SK-MEL-5 (cell line): ENCODE measurements around the gene SENP2. TPM values are rescaled to one million over a fixed set of nuclear protein-coding genes. Genes with fewer than 3 reads are reported as not detected.
"Not testable (repeated sequence)": the region's sequence is repeated elsewhere in the genome, so short reads cannot be mapped to it uniquely, and the experiment has no call there.

Experiments
- DNase-seq: peaks from one replicate; pipeline ENCODE4 v3.0.0-alpha.2; 2016; ENCODE audit warnings: low read depth, low spot score
- in situ Hi-C: cut with HindIII; loops from 2 replicates; pipeline ENCODE4 v1.10.0; 2016; ENCODE audit warnings: low sequenced_read_pairs, high pct_unique_total_duplicates, low pct_unique_long_range_greater_than_20kb
- polyA plus RNA-seq, 2 experiments: library from polyadenylated mRNA; depleted of rRNA; stranded (reverse); fragments of >200 nt; gene quantifications; 2 replicates each; pipeline ENCODE4 v1.2.3, GENCODE V29; 2015
- total RNA-seq: library from RNA; depleted of rRNA; stranded (reverse); fragments of >200 nt; shearing (Covaris generic); gene quantifications from 2 replicates; pipeline ENCODE4 v1.2.3, GENCODE V29; 2014; rRNA removed

The SENP2 gene
- 36.2 and 37.5 TPM in 2 replicates for total RNA-seq
- 28.0 and 40.3 TPM in 2 replicates for polyA plus RNA-seq (2015; cell fraction: cytosol; rRNA removed)
- polyA plus RNA-seq (2015; cell fraction: nucleus; rRNA removed) = 30.3 and 31.7 TPM in 2 replicates

DNA sequence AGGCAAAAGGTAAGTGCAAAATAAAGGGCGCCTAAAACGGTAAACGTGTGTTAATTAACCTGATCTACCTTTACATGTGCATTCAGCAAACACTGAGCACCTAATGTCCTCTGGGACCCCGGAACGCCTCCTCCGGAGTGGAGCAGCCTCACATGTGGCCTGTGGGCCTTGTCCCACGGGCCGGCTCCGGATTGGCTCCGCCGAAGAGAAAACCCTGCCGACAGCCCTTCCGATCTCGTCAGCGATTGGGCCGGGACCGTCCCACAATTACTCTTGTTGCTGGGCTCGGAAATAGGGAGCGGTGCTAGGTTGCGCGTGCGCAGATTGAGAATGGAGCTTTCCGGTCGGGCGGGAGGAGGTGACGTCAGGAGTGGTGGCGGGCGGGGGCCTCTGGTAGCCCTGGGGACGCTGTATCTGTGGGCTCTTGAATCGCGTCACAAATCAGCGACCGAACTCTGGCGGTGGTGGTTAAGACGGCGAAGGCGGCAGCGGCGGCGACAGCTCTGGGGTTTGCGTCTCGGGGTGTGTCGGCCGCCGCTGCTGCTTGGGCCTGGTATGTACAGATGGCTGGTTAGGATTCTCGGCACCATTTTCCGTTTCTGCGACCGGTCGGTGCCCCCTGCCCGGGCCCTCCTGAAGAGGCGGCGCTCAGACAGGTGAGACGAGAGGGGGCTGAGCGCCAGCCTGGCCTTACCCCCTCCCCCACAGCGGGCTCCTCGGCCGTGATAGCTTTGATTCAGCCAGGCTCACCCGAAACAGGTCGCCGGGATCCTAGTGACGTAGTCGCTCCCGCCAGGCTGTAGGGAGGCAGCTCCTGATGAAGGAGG lies at the start of gene SENP2:
Gene SENP2, plus strand, starts transcription at position 437 of the 827 bp plus-strand sequence. Its CDS starts 119 bp downstream, at position 556.
- in situ Hi-C loops = no loop called here
- peak; percentile 100 for DNase-seq

GRCh38 chr3:185537369-185537970 lies 48.6 kb upstream of the SENP2 start:
- in situ Hi-C loops = no loop called here

DNA sequence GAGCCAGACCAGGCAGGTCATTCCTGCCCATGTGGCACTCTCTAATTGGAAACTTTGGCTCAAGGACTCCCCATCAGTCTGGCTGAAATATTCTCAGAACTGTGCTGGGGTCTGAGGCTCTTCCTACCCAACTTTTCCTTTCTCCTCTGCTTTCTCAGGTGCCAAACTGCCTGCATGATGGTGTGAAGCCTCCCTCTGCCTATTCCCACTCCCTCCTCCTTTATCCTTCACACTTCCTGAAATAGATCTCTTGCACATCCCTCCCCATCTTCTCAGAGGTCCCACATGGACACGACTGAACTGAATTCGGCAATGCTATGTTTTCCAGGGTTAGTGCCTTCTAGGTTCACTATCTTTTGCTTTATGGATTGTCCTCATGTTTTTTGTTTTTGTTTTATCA lies 46.2 kb upstream of the SENP2 start:
- in situ Hi-C loops = no loop called here

More at GRCh38 chr3:185537369-185537970, 48.6 kb upstream of the SENP2 start:
- peak; percentile 30 for DNase-seq

GRCh38 chr3:185540695-185541094 lies 45.4 kb upstream of the SENP2 start:
- in situ Hi-C loops = no loop called here
- DNase-seq = no peak

More for the DNA sequence above, 46.2 kb upstream of the SENP2 start:
- no peak for DNase-seq

GRCh38 chr3:185549122-185549521 lies 37.0 kb upstream of the SENP2 start:
- DNase-seq = no peak
- in situ Hi-C loops = no loop called here

DNA sequence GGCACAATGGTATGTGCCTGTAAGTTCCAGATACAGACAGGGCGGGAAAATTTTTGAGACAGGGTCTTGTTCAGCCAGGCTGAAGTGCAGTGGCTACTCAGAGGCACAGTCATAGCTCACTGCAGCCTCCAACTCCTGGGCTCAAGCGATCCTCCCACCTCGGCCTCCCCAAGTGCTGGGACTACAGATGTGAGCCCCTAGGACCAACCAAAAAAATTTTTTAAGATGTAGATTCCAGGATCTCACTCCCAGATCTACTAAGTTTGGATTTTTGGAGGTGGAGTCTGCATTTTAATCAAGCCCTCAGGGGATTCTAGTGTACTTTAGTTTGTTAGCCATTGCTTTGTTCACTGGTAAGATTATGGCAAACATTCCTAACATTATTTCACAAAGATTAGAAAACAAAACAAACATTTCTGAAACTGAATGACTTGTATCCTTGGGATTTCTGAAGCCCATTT lies 36.4 kb upstream of the SENP2 start:
- in situ Hi-C loops = no loop called here
- no peak for DNase-seq

- peak; percentile 17 for DNase-seq
- in situ Hi-C loops = no loop called here
Measured at GRCh38 chr3:185552358-185552877, 33.7 kb upstream of the SENP2 start, which contains the start of gene LIPH. TSS of gene LIPH (minus strand) at chr3:185552588. CDS start at chr3:185552471, 117 bp downstream.

GRCh38 chr3:185555101-185555501 lies 31.0 kb upstream of the SENP2 start:
- in situ Hi-C loops = no loop called here
- no peak for DNase-seq

DNA sequence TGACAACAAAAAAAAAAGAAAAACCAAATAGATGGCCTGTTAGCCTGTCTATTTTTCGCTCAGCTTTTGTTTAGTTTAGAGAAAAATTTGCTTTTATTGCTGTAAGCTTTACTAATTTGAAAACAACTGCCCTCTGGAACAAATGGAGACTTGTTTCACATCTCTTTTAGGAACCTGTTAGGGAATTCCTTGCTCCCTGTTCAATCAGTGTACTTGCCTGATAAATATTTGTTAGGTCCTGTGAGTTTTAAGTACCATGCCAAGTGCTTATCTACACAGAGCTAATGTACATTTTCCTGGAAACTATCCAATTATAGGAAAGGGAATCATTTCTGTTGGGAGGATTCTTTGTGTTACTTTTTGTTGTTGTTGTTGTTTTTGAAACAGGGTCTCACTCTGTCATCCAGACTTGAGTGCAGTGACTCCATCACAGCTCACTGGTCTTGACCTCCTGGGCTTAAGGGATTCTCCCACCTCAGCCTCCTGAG lies 30.2 kb upstream of the SENP2 start:
- in situ Hi-C loops = no loop called here
- DNase-seq = no peak

DNA sequence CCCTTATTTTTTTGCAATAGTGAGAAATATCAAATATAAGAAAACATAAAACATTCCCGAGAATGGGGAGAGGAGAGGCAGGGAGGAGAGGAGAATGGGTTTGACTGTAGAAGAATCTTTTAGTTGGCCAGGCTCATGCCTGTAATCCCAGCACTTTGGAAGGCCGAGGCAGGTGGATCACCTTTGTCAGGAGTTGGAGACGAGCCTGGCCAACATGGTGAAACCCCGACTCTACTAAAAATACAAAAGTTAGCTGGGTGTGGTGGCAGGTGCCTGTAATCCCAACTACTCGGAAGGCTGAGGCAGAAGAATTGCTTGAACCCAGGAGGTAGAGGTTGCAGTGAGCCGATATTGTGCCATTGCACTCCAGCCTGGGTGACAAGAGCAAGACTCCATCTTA lies 29.5 kb upstream of the SENP2 start:
- in situ Hi-C loops = not testable (repeated sequence)

DNA sequence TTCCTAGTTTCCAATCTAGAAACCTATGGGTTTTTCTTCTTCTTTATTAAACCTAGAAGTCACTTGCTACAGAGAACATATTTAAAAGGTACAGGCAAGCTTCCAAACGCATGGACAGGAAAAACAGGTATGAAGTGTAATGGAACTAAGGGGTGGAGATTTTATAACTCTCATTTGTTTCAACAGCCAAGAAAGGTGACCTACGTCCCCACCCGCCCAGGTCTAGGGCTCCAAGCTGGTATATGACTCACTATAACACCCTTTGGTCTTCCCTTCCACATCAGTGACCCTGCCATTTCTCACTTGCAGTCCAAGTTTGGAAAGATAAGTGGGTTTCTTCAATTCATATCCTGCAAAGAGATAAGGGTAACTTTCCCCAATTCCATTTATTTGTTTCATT lies 27.7 kb upstream of the SENP2 start:
- in situ Hi-C loops = no loop called here

More for the DNA sequence above, 29.5 kb upstream of the SENP2 start:
- DNase-seq = not testable (repeated sequence)

DNA sequence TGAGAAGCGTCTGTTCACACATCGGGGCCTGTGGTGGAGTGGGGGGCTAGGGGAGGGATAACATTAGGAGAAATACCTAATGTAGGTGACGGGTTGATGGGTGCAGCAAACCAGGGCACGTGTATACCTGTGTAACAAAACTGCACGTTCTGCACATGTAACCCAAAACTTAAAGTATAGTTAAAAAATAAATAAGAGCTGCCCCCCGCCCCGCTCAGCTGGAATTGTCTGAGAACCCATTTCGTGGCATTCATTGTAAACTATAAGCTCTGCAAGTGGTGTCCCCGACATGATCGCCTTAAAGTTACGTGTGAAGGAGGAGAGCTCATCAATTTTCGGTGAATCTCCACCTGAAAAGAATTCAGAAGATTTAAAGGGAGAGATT lies 26.4 kb upstream of the SENP2 start:
- in situ Hi-C loops = no loop called here
- no peak for DNase-seq

More for the DNA sequence above, 27.7 kb upstream of the SENP2 start:
- DNase-seq = no peak

- DNase-seq = no peak
- in situ Hi-C loops = no loop called here
Measured at GRCh38 chr3:185560676-185561075, 25.4 kb upstream of the SENP2 start.

- in situ Hi-C loops = no loop called here
Measured at GRCh38 chr3:185561374-185561943, 24.6 kb upstream of the SENP2 start.

DNA sequence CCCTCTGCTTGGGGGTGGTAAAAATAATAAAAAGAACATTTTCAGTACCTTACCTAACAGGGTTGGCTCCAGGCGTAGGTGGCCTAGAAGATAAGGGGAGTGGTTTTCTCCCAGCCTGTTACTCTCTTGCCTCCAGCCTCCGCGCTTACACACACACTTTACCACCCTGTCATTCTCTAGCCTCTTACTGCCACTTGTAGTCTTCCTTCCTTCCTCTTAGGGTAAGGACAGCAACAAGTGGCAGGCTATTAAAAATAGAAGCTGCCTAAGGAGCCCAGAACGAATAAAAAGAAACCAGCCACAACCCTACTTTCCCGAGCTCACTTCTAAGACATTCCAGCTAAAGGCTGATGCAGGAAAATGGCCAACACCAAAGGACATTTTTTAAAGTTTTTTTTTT lies 24.1 kb upstream of the SENP2 start:
- in situ Hi-C loops = no loop called here
- DNase-seq = no peak

More at GRCh38 chr3:185561374-185561943, 24.6 kb upstream of the SENP2 start:
- no peak for DNase-seq

- in situ Hi-C loops = no loop called here
- DNase-seq = no peak
Measured at GRCh38 chr3:185572183-185572582, 13.9 kb upstream of the SENP2 start.

DNA sequence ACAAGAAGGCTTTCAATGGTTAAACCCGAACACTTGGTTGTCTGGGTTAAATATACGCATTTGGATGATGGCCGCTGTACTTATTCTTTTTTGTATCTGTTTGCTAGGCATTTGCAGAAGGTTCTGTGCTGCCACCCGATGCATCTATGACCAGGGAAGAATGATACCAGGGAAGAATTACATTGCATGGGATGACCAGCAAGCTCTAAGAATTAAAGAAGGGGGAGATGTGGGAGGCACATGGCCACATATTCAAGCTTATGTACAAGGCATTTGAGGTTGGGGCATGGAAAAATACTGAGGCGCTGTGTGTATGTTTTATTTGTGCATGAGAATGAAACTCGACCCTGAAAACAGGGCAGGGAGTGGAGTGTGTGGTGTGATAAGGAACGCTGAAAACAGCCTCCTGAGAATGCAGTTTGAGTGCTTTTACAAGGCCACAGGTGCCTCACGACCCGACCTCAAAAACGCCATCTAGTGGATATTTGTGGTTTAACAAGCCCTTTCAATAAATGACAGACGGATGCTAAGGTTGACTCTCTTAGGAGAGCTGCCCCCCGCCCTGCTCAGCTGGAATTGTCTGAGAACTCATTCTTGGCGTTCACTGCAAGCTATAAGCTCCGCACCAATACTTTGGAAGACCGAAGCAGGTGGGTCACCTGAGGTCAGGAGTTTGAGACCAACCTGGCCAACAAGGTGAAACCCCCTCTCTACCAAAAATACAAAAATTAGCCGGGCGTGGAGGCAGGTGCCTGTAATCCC lies 10.8 kb upstream of the SENP2 start:
- DNase-seq = peak; percentile 80
- in situ Hi-C loops = not testable (repeated sequence)
